ENCODE measurements around the gene PRR20G.

GRCh38 chr3:127288343-127288742 is 497 bp upstream of the PRR20G start:
- no peak for TF ChIP-seq CTCF (IDR thresholded peaks at IDR 0.05)
- no peak for TF ChIP-seq POLR2A (IDR thresholded peaks at IDR 0.05)
